ACC112 (cell line): ENCODE measurements around the gene WDR46.

Source experiments
- H2AFZ ChIP-seq: fragments of 200-600 bp; sonication (generic); one replicate; pipeline ENCODE4 v1.6.0; 2017; ENCODE audit warnings: antibody characterized with exemption, low read length; ENCODE audit not compliant: unreplicated experiment
- H3K27ac ChIP-seq: fragments of 200-600 bp; sonication (generic); 2 replicates; pipeline ENCODE4 v1.5.1; 2014; ENCODE audit warnings: low read depth, mild to moderate bottlenecking, antibody characterized with exemption, low read length, moderate library complexity
- H3K27me3 ChIP-seq: fragments of 200-600 bp; sonication (generic); 2 replicates; pipeline ENCODE4 v1.6.1; 2014; ENCODE audit warnings: mild to moderate bottlenecking, antibody characterized with exemption, low read length, moderate library complexity, mixed read lengths; ENCODE audit not compliant: insufficient read depth
- H3K36me3 ChIP-seq: fragments of 200-600 bp; sonication (generic); 2 replicates; pipeline ENCODE4 v1.6.1; 2016; ENCODE audit warnings: mild to moderate bottlenecking, antibody characterized with exemption, low read length, moderate library complexity, mixed read lengths; ENCODE audit not compliant: insufficient read depth
- H3K4me1 ChIP-seq: fragments of 200-600 bp; sonication (generic); one replicate; pipeline ENCODE4 v1.6.1; 2016; ENCODE audit warnings: low read length, mixed read lengths; ENCODE audit not compliant: insufficient read depth, unreplicated experiment, control insufficient read depth
- H3K4me3 ChIP-seq: fragments of 200-600 bp; sonication (generic); 2 replicates; pipeline ENCODE4 v1.5.1; 2014; ENCODE audit warnings: mild to moderate bottlenecking, low read depth, low read length
- H3K79me2 ChIP-seq: fragments of 200-600 bp; sonication (generic); one replicate; pipeline ENCODE4 v1.6.0; 2016; ENCODE audit warnings: low read length; ENCODE audit not compliant: control insufficient read depth, unreplicated experiment, insufficient read depth

WDR46 gene

GRCh38 chr6:33297406-33297955 lies 8.4 kb upstream of the WDR46 start:
- peaks cover 10% of the 10 kb centered on the region for H3K79me2 ChIP-seq
- peak overlapping the region; percentile 73 for H2AFZ ChIP-seq
- no peaks in the 10 kb centered on the region for H3K27me3 ChIP-seq
- peak overlapping the region; percentile 86 for H3K4me3 ChIP-seq
- H3K27ac ChIP-seq = peak overlapping the region; percentile 70
- no peaks in the 10 kb centered on the region for H3K36me3 ChIP-seq
- H3K4me1 ChIP-seq = peaks cover 6% of the 10 kb centered on the region

GRCh38 chr6:33296797-33297405 lies 7.9 kb upstream of the WDR46 start:
- Histone ChIP-seq H3K4me3 (peak overlapping the region; percentile 86), H3K27ac (no peak overlapping the region), H3K4me1 (peaks cover 6% of the 10 kb centered on the region), H3K36me3 (no peaks in the 10 kb centered on the region), H2AFZ (no peak overlapping the region), H3K79me2 (peaks cover 10% of the 10 kb centered on the region), H3K27me3 (no peaks in the 10 kb centered on the region)

GRCh38 chr6:33295621-33296369 lies 6.8 kb upstream of the WDR46 start:
- no peak overlapping the region for H2AFZ ChIP-seq
- no peaks in the 10 kb centered on the region for H3K36me3 ChIP-seq
- H3K4me3 ChIP-seq = no peak overlapping the region
- H3K79me2 ChIP-seq = peaks cover 9% of the 10 kb centered on the region
- H3K4me1 ChIP-seq = peaks cover 6% of the 10 kb centered on the region
- H3K27me3 ChIP-seq = no peaks in the 10 kb centered on the region
- H3K27ac ChIP-seq = no peak overlapping the region

- no peaks in the 10 kb centered on the region for H3K27me3 ChIP-seq
- H3K36me3 ChIP-seq = no peaks in the 10 kb centered on the region
- no peak overlapping the region for H3K4me3 ChIP-seq
- H3K4me1 ChIP-seq = peaks cover 9% of the 10 kb centered on the region
- no peak overlapping the region for H3K27ac ChIP-seq
- H2AFZ ChIP-seq = no peak overlapping the region
- H3K79me2 ChIP-seq = peaks cover 22% of the 10 kb centered on the region
These were observed 5.2 kb upstream of the WDR46 start for GRCh38 chr6:33294086-33294823.

- no peaks in the 10 kb centered on the region for H3K36me3 ChIP-seq
- H2AFZ ChIP-seq = no peak overlapping the region
- peaks cover 28% of the 10 kb centered on the region for H3K79me2 ChIP-seq
- H3K27ac ChIP-seq = no peak overlapping the region
- peaks cover 11% of the 10 kb centered on the region for H3K4me1 ChIP-seq
- H3K4me3 ChIP-seq = no peak overlapping the region
- H3K27me3 ChIP-seq = no peaks in the 10 kb centered on the region
These were observed 4.1 kb upstream of the WDR46 start for GRCh38 chr6:33292996-33293682.

GRCh38 chr6:33290459-33290858 lies 1.4 kb upstream of the WDR46 start:
- Histone ChIP-seq H3K4me1 (peaks cover 10% of the 10 kb centered on the region), H2AFZ (no peak overlapping the region), H3K27ac (no peak overlapping the region), H3K79me2 (peaks cover 32% of the 10 kb centered on the region), H3K36me3 (no peaks in the 10 kb centered on the region; the same call in 1 of the 2 replicates), H3K27me3 (no peaks in the 10 kb centered on the region), H3K4me3 (peak overlapping the region; percentile 97)

GRCh38 chr6:33289784-33290315 lies 811 bp upstream of the WDR46 start:
- H3K4me1 ChIP-seq = peaks cover 10% of the 10 kb centered on the region

GRCh38 chr6:33288141-33288920 lies 708 bp downstream of the WDR46 start:
- peak overlapping the region; percentile 97 for H3K4me3 ChIP-seq
- H3K27me3 ChIP-seq = no peaks in the 10 kb centered on the region
- H3K4me1 ChIP-seq = peaks cover 10% of the 10 kb centered on the region
- H3K36me3 ChIP-seq = peaks cover 7% of the 10 kb centered on the region; the same call in 1 of the 2 replicates
- peak overlapping the region; percentile 91 for H2AFZ ChIP-seq
- no peak overlapping the region for H3K27ac ChIP-seq
- H3K79me2 ChIP-seq = peaks cover 32% of the 10 kb centered on the region

More at GRCh38 chr6:33289784-33290315, 811 bp upstream of the WDR46 start:
- H2AFZ ChIP-seq = peak overlapping the region; percentile 91
- H3K27ac ChIP-seq = peak overlapping the region; percentile 8; the same call in 1 of the 2 replicates
- peak overlapping the region; percentile 97 for H3K4me3 ChIP-seq
- peaks cover under 1% of the 10 kb centered on the region; the same call in 1 of the 2 replicates for H3K36me3 ChIP-seq
- H3K27me3 ChIP-seq = no peaks in the 10 kb centered on the region
- H3K79me2 ChIP-seq = peaks cover 32% of the 10 kb centered on the region

- H3K27me3 ChIP-seq = no peaks in the 10 kb centered on the region
- no peak overlapping the region for H2AFZ ChIP-seq
- H3K36me3 ChIP-seq = peaks cover 7% of the 10 kb centered on the region; the same call in 1 of the 2 replicates
- peak overlapping the region; percentile 97; the same call in 1 of the 2 replicates for H3K4me3 ChIP-seq
- no peak overlapping the region for H3K27ac ChIP-seq
- H3K4me1 ChIP-seq = peaks cover 10% of the 10 kb centered on the region
- peaks cover 32% of the 10 kb centered on the region for H3K79me2 ChIP-seq
These were observed 1.8 kb downstream of the WDR46 start for GRCh38 chr6:33286946-33287914.
